GM12865 (cell line): ENCODE results near the gene KRTAP19-3.
"Not testable (repeated sequence)": the region's sequence is repeated elsewhere in the genome, so short reads cannot be mapped to it uniquely, and the experiment has no call there.

ENCODE experiments used
- DNase-seq: peaks from one replicate; pipeline ENCODE4 v3.0.0; 2010; ENCODE audit warnings: low read depth
- H3K4me3 ChIP-seq: 2 replicates; pipeline ENCODE4 v1.5.1; 2011; ENCODE audit warnings: mild to moderate bottlenecking, low read depth, low read length, control low read depth
- TF ChIP-seq, protein P1 (sequence below): IDR thresholded peaks from 2 replicates; pipeline ENCODE4 v1.5.1; 2011; ENCODE audit warnings: low read length, control low read depth, low read depth, inconsistent platforms; ENCODE audit not compliant: insufficient read depth; ENCODE audit errors: missing control alignments

Gene KRTAP19-3

DNA sequence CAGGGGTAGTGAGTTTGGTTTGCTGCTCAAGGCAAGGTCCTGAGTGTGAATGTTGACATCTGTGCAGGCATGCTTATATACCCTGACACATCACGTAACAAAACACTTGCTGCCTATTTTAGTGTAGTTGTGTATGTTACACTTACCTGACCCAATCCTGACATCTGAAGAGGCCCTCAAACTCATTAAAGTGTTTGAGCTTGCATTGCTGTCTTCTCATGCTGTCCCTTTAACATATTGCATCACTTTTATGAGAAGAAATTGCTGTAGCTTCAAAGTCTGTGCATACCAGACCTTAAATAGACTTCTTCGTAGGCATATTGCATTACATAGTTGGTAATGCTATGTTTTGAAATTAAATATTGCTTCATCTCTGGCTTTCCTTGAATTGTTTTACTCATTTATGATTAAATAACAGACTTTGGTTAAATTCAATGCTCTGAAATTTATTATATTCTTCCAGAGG is at the start of gene KRTAP19-3:
TSS of gene KRTAP19-3 (minus strand) at position 51 of the 466 bp plus-strand sequence. CDS start 56 bp downstream, outside the sequence.
- TF ChIP-seq, protein P1, sequence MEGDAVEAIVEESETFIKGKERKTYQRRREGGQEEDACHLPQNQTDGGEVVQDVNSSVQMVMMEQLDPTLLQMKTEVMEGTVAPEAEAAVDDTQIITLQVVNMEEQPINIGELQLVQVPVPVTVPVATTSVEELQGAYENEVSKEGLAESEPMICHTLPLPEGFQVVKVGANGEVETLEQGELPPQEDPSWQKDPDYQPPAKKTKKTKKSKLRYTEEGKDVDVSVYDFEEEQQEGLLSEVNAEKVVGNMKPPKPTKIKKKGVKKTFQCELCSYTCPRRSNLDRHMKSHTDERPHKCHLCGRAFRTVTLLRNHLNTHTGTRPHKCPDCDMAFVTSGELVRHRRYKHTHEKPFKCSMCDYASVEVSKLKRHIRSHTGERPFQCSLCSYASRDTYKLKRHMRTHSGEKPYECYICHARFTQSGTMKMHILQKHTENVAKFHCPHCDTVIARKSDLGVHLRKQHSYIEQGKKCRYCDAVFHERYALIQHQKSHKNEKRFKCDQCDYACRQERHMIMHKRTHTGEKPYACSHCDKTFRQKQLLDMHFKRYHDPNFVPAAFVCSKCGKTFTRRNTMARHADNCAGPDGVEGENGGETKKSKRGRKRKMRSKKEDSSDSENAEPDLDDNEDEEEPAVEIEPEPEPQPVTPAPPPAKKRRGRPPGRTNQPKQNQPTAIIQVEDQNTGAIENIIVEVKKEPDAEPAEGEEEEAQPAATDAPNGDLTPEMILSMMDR = no peak
- H3K4me3 ChIP-seq = no peak within 1 kb of the TSS
- DNase-seq = no peak

DNA sequence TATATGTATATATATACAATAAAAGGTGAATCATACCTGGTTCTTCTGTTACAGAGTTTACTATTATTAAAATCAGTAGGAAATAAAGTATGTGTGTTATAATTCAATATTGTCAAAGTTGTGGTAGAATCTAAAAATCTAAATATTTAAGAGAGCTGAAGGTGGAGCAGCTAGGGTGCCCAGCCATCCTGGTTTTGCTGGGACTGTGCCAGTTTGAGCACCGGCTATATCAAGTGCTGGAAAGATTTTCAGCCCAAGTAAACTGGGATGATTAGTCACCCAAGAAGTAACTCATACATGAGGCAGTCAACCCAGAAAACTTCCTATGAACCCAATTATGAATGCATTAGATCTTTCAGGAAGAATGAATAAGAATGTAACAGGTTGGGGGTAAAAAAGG is 27.1 kb upstream of the KRTAP19-3 start:
- DNase-seq = no peak
- TF ChIP-seq, protein P1 = no peak
- H3K4me3 ChIP-seq = no peak overlapping the region

DNA sequence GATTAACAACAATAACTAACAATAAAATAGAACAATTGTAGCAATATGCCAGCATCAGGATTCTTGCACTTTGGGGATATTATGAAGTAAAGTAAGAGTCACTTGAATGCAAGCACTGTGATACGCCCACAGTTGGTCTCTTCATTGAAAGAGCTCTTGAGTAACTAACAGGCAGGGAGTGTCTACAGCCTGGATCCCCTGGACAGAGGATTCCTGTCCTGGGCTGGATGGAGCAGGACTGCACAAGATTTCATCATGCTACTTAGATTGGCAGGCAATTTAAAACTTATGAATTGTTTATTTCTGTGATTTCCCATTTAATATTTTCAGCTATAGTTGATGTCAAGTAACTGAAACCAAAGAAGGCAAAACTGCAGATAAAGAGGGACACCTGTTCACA is 23.9 kb upstream of the KRTAP19-3 start:
- no peak for DNase-seq
- TF ChIP-seq, protein P1 = no peak
- no peak overlapping the region for H3K4me3 ChIP-seq

DNA sequence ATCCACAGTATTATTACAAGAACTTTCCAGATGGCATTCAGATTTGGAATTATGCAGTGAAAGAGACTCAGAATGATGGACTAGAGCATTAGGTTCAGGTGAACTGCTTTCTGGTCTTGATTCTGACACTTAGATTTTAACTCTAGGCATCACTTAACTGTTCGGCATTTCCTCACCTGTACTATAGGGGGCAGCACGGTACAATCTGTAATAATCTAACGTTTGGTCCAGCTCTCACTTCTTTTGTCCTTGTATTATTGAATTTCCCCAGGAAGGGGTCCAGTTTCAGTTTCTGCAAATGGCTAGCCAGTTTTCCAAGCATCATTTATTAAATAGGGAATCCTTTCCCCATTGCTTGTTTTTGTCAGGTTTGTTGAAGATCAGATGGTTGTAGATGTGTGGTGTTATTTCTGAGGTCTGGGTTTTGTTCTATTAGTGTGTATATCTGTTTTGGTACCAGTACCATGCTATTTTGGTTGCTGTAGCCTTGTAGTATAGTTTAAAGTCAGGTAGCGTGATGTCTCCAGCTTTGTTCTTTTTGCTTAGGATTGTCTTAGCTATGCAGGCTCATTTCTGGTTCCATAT is 13.9 kb upstream of the KRTAP19-3 start:
- peak; percentile 8 for DNase-seq

DNA sequence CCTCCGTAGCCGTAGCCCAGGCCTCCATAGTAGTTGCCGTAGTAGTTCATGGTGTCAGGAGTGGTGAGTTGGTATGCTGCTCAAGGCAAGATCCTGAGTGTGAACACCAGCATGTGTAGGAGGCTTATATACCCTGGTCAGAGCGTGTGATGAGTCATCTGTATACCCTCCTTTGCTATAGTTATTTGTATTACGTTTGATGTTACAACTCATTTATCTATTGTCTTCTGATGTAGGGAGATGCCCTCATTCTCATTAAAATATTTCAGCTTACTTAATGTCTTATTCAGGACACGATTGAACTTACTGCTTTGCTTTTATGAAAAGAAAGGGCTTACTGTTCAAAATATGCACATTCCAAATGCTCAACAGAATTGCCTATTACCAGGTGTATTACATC is 10.2 kb upstream of the KRTAP19-3 start, which contains the start of gene KRTAP19-5:
TSS of gene KRTAP19-5 (minus strand) at position 101 of the 400 bp plus-strand sequence. CDS start at position 50, 51 bp downstream.
- no peak within 1 kb of the TSS for H3K4me3 ChIP-seq
- TF ChIP-seq, protein P1 = no peak
- DNase-seq = no peak

More for the DNA sequence above, 13.9 kb upstream of the KRTAP19-3 start:
- TF ChIP-seq, protein P1 = peak; percentile 45
- not testable (repeated sequence) for H3K4me3 ChIP-seq

DNA sequence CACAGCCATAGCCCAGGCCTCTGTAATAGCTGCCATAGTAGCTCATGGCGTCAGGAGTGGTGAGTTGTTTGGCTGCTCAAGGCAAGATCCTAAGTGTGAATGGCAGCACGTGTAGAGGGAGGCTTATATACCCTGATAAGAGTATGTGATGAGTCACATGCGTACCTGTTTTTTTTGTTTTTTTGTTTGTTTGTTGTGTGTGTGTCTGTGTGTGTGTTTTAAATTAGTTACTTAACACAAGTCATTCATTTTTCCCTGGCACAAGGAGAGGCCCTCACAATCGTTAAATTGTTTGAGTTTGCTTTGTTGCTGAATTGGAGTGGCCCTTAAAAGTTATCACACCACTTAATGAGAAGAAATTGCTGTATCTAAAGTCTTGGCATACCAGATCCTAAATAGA is 5.3 kb upstream of the KRTAP19-3 start, which contains the start of gene KRTAP19-4:
TSS of gene KRTAP19-4 (minus strand) at position 101 of the 400 bp plus-strand sequence. CDS start at position 46, 55 bp downstream.
- TF ChIP-seq, protein P1 = no peak
- no peak for DNase-seq
- no peak within 1 kb of the TSS for H3K4me3 ChIP-seq
